ENCODE measurements around the gene TSPAN13.

Gene TSPAN13

DNA sequence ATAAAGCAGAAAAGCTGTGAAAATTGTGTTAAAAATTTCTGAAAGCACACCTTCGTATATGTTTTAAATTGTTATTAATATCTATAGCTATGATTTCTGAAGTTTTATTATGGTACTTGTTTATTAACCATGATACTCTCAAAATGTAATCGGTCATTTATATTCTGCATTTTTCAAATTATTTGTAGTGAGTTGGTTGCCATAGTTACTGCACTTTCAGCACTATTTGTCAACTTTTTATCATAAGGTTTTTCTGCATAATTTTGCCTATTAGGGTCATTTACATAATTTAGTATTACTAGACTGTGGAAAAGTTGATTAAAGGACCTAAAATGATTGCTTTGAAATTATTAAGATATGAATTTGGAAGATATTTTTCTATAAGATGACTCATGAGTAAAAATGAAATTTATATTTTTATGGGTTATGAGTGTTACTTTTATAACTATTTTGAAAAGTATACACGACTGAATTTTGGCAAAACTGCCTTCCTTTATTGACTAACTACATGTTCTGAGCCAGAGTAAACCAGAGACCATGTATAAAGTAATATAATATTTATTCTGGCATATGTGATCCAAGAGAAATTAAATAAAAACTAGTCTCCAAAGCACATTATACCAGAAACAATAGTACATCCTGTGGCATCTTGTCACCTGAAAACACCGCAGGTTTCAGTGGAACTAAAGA is 59.1 kb downstream of the TSPAN13 start:
- no peak for TF ChIP-seq RARB (CRISPR knock-in tag; IDR thresholded peaks at IDR 0.05)
- no peak for TF ChIP-seq ARNTL (CRISPR knock-in tag; IDR thresholded peaks at IDR 0.05; ENCODE audit: borderline replicate concordance, low read depth)
- no peak for TF ChIP-seq PPARA (CRISPR knock-in tag; IDR thresholded peaks at IDR 0.05; ENCODE audit: borderline replicate concordance)
- TF ChIP-seq, protein P1, sequence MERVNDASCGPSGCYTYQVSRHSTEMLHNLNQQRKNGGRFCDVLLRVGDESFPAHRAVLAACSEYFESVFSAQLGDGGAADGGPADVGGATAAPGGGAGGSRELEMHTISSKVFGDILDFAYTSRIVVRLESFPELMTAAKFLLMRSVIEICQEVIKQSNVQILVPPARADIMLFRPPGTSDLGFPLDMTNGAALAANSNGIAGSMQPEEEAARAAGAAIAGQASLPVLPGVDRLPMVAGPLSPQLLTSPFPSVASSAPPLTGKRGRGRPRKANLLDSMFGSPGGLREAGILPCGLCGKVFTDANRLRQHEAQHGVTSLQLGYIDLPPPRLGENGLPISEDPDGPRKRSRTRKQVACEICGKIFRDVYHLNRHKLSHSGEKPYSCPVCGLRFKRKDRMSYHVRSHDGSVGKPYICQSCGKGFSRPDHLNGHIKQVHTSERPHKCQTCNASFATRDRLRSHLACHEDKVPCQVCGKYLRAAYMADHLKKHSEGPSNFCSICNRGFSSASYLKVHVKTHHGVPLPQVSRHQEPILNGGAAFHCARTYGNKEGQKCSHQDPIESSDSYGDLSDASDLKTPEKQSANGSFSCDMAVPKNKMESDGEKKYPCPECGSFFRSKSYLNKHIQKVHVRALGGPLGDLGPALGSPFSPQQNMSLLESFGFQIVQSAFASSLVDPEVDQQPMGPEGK (CRISPR knock-in tag; IDR thresholded peaks at IDR 0.05; ENCODE audit: borderline replicate concordance), result no peak
- no peak for TF ChIP-seq TCF4 (CRISPR knock-in tag; IDR thresholded peaks at IDR 0.05; ENCODE audit: borderline replicate concordance)
- TF ChIP-seq, protein P2, sequence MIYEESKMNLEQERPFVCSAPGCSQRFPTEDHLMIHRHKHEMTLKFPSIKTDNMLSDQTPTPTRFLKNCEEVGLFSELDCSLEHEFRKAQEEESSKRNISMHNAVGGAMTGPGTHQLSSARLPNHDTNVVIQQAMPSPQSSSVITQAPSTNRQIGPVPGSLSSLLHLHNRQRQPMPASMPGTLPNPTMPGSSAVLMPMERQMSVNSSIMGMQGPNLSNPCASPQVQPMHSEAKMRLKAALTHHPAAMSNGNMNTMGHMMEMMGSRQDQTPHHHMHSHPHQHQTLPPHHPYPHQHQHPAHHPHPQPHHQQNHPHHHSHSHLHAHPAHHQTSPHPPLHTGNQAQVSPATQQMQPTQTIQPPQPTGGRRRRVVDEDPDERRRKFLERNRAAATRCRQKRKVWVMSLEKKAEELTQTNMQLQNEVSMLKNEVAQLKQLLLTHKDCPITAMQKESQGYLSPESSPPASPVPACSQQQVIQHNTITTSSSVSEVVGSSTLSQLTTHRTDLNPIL (CRISPR knock-in tag; IDR thresholded peaks at IDR 0.05; ENCODE audit: low read depth), result no peak
- TF ChIP-seq ZC3H10 (CRISPR knock-in tag; IDR thresholded peaks at IDR 0.05), result no peak
- TF ChIP-seq ZNF8 (CRISPR knock-in tag; IDR thresholded peaks at IDR 0.05), result no peak
- no peak for TF ChIP-seq SNAI2 (CRISPR knock-in tag; IDR thresholded peaks at IDR 0.05)
- TF ChIP-seq CSDC2 (CRISPR knock-in tag; IDR thresholded peaks at IDR 0.05), result no peak
- no peak for TF ChIP-seq ZFP30 (CRISPR knock-in tag; IDR thresholded peaks at IDR 0.05)
- TF ChIP-seq, protein P3, sequence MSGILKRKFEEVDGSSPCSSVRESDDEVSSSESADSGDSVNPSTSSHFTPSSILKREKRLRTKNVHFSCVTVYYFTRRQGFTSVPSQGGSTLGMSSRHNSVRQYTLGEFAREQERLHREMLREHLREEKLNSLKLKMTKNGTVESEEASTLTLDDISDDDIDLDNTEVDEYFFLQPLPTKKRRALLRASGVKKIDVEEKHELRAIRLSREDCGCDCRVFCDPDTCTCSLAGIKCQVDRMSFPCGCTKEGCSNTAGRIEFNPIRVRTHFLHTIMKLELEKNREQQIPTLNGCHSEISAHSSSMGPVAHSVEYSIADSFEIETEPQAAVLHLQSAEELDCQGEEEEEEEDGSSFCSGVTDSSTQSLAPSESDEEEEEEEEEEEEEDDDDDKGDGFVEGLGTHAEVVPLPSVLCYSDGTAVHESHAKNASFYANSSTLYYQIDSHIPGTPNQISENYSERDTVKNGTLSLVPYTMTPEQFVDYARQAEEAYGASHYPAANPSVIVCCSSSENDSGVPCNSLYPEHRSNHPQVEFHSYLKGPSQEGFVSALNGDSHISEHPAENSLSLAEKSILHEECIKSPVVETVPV (CRISPR knock-in tag; IDR thresholded peaks at IDR 0.05), result no peak
- no peak for TF ChIP-seq TOX (CRISPR knock-in tag; IDR thresholded peaks at IDR 0.05; ENCODE audit: borderline replicate concordance)
- TF ChIP-seq OSR1 (CRISPR knock-in tag; IDR thresholded peaks at IDR 0.05), result no peak
- TF ChIP-seq ESRRG (CRISPR knock-in tag; IDR thresholded peaks at IDR 0.05), result no peak
- TF ChIP-seq ZNF70 (CRISPR knock-in tag; IDR thresholded peaks at IDR 0.05), result no peak
- TF ChIP-seq, protein P4, sequence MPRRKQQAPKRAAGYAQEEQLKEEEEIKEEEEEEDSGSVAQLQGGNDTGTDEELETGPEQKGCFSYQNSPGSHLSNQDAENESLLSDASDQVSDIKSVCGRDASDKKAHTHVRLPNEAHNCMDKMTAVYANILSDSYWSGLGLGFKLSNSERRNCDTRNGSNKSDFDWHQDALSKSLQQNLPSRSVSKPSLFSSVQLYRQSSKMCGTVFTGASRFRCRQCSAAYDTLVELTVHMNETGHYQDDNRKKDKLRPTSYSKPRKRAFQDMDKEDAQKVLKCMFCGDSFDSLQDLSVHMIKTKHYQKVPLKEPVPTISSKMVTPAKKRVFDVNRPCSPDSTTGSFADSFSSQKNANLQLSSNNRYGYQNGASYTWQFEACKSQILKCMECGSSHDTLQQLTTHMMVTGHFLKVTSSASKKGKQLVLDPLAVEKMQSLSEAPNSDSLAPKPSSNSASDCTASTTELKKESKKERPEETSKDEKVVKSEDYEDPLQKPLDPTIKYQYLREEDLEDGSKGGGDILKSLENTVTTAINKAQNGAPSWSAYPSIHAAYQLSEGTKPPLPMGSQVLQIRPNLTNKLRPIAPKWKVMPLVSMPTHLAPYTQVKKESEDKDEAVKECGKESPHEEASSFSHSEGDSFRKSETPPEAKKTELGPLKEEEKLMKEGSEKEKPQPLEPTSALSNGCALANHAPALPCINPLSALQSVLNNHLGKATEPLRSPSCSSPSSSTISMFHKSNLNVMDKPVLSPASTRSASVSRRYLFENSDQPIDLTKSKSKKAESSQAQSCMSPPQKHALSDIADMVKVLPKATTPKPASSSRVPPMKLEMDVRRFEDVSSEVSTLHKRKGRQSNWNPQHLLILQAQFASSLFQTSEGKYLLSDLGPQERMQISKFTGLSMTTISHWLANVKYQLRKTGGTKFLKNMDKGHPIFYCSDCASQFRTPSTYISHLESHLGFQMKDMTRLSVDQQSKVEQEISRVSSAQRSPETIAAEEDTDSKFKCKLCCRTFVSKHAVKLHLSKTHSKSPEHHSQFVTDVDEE (CRISPR knock-in tag; IDR thresholded peaks at IDR 0.05), result no peak
- ATAC-seq, result no peak

DNA sequence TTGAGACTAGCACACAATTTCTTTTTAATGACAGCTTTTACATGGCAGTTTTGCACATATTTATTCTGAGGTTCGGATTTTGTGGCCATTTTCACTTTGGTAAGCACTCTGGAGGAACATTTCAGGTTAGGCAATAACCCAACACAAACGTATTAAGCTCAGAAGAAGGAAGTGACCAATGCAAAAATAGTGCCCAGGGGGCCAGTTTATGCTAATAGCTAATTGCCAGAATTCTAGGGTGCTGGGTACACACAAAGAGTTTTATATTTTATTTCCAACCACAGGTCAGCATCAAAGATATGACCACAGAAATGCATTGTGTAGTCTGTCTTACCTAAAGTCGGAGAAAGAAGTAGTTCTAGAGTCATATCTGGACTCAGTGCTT is 59.7 kb downstream of the TSPAN13 start:
- TF ChIP-seq, protein P3 (CRISPR knock-in tag; IDR thresholded peaks at IDR 0.05), result no peak
- TF ChIP-seq, protein P2 (CRISPR knock-in tag; IDR thresholded peaks at IDR 0.05; ENCODE audit: low read depth), result no peak
- no peak for TF ChIP-seq GLIS3 (CRISPR knock-in tag; IDR thresholded peaks at IDR 0.05)
- no peak for ATAC-seq

DNA sequence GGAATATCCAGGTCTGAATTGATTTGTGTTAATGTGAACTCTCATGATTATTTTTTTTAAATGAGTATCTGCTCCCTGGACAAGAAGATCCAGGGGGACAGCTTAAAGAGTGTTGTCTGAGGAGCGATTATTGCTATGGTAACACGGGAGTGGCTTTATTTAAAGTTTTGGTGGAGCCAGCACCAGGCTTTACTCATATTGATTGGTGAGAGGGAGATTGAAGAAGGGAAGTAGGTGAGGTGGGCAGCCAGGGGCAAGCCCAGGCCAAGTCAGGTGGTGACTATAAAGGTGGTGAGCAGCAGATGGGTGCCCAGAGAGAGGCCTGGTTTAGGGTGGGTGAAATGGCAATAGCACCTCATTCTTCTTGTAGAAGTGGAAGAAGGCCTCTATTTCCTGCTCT is 61.4 kb downstream of the TSPAN13 start:
- no peak for ATAC-seq
- TF ChIP-seq, protein P4 (CRISPR knock-in tag; IDR thresholded peaks at IDR 0.05), result no peak
